Progenitor cell of endocrine pancreas (in vitro differentiated cells): ENCODE measurements around the gene NACAD. TPM values are rescaled to one million over a fixed set of nuclear protein-coding genes. Genes with fewer than 3 reads are reported as not detected.

ENCODE experiments used
- DNase-seq: peaks from one replicate; pipeline ENCODE4 v3.0.0; 2021; ENCODE audit warnings: low spot score; ENCODE audit not compliant: unreplicated experiment
- H3K27ac Mint-ChIP-seq: 2 replicates; pipeline ENCODE4 v1.8.0; 2021; ENCODE audit warnings: mild to moderate bottlenecking, moderate library complexity, mixed read lengths
- H3K27me3 Mint-ChIP-seq: 2 replicates; pipeline ENCODE4 v1.8.0; 2021; ENCODE audit warnings: mixed read lengths
- H3K36me3 Mint-ChIP-seq: 2 replicates; pipeline ENCODE4 v1.8.0; 2022; ENCODE audit warnings: mixed read lengths; ENCODE audit not compliant: insufficient read depth
- H3K4me1 Mint-ChIP-seq: 2 replicates; pipeline ENCODE4 v1.8.0; 2021; ENCODE audit warnings: low read depth, mixed read lengths
- H3K4me3 Mint-ChIP-seq: 2 replicates; pipeline ENCODE4 v1.8.0; 2021; ENCODE audit warnings: low read depth, mild to moderate bottlenecking, moderate library complexity, mixed read lengths
- H3K9me3 Mint-ChIP-seq: 2 replicates; pipeline ENCODE4 v1.8.0; 2021; ENCODE audit warnings: low read depth, mixed read lengths
- CTCF ChIP-seq: fragments of 200-600 bp; sonication (generic); IDR thresholded peaks from one replicate; pipeline ENCODE4 v1.5.0; 2021; ENCODE audit warnings: antibody characterized with exemption, mild to moderate bottlenecking; ENCODE audit not compliant: unreplicated experiment
- total RNA-seq: library from RNA; stranded (reverse); gene quantifications from 2 replicates; pipeline ENCODE4 v1.2.1, GENCODE V29; 2021

NACAD gene
- total RNA-seq, 1 donor from 2014 or later, result 11.7 TPM

GRCh38 chr7:45033931-45034290 is 54.9 kb downstream of the NACAD start:
- TF ChIP-seq CTCF, result no peak

GRCh38 chr7:45033261-45033930 is 55.4 kb downstream of the NACAD start:
- no peak overlapping the region for H3K4me3 Mint-ChIP-seq
- DNase-seq, result no peak

More at GRCh38 chr7:45033931-45034290, 54.9 kb downstream of the NACAD start:
- Mint-ChIP-seq H3K9me3 (no peaks in the 10 kb centered on the region), H3K27ac (peak overlapping the region; percentile 63), H3K27me3 (no peaks in the 10 kb centered on the region), H3K4me3 (no peak overlapping the region), H3K36me3 (no peaks in the 10 kb centered on the region), H3K4me1 (peaks cover 35% of the 10 kb centered on the region)
- DNase-seq, result no peak

GRCh38 chr7:45032421-45032820 is 56.3 kb downstream of the NACAD start:
- H3K36me3 Mint-ChIP-seq, result peaks cover 4% of the 10 kb centered on the region
- no peak for TF ChIP-seq CTCF
- no peak overlapping the region for H3K27ac Mint-ChIP-seq
- H3K9me3 Mint-ChIP-seq, result no peaks in the 10 kb centered on the region
- H3K27me3 Mint-ChIP-seq, result no peaks in the 10 kb centered on the region
- no peak overlapping the region for H3K4me3 Mint-ChIP-seq
- DNase-seq, result no peak
- peaks cover 27% of the 10 kb centered on the region for H3K4me1 Mint-ChIP-seq

More at GRCh38 chr7:45033261-45033930, 55.4 kb downstream of the NACAD start:
- peak overlapping the region; percentile 63 for H3K27ac Mint-ChIP-seq
- H3K4me1 Mint-ChIP-seq, result peaks cover 35% of the 10 kb centered on the region
- H3K27me3 Mint-ChIP-seq, result no peaks in the 10 kb centered on the region
- no peak for TF ChIP-seq CTCF
- no peaks in the 10 kb centered on the region for H3K9me3 Mint-ChIP-seq
- H3K36me3 Mint-ChIP-seq, result no peaks in the 10 kb centered on the region

GRCh38 chr7:45031829-45032228 is 56.9 kb downstream of the NACAD start:
- H3K4me3 Mint-ChIP-seq, result no peak overlapping the region
- DNase-seq, result no peak
- H3K9me3 Mint-ChIP-seq, result no peaks in the 10 kb centered on the region
- no peak overlapping the region for H3K27ac Mint-ChIP-seq
- H3K4me1 Mint-ChIP-seq, result peaks cover 23% of the 10 kb centered on the region
- peaks cover 6% of the 10 kb centered on the region for H3K36me3 Mint-ChIP-seq
- no peak for TF ChIP-seq CTCF
- no peaks in the 10 kb centered on the region for H3K27me3 Mint-ChIP-seq

Other genes with a start within 250 kb of the NACAD start
- gene H2AZ2, start 240.9 kb downstream of the NACAD start, total RNA-seq, result 220 and 244 TPM in 2 replicates
- gene PURB, start 203.4 kb downstream of the NACAD start, total RNA-seq, result 25.0 and 25.3 TPM in 2 replicates
- gene MYO1G, start 110.0 kb downstream of the NACAD start, total RNA-seq, result 0.53 and 0.67 TPM in 2 replicates
- 42.2 and 43.0 TPM in 2 replicates for gene CCM2, start 88.8 kb downstream of the NACAD start, total RNA-seq
- gene TBRG4, start 22.7 kb upstream of the NACAD start, total RNA-seq, result 73.0 and 73.1 TPM in 2 replicates
- gene RAMP3, start 68.8 kb upstream of the NACAD start, total RNA-seq, result not detected in 2 replicates